Activated CD4-positive, alpha-beta T cell treated with anti-CD3 and anti-CD28 coated beads, Interleukin-2, Interleukin-6, amounts not matched to agents 100 ng/mL and 50 ng/mL, durations not matched to agents 16 hours and 8 hours (primary cell): Measurements from ENCODE around the gene FBLIM1.
"Not testable (repeated sequence)": the region's sequence is repeated elsewhere in the genome, so short reads cannot be mapped to it uniquely, and the experiment has no call there.

Experiments used
- DNase-seq: peaks from one replicate; pipeline ENCODE4 v3.0.0-alpha.2; 2020

FBLIM1 gene

DNA sequence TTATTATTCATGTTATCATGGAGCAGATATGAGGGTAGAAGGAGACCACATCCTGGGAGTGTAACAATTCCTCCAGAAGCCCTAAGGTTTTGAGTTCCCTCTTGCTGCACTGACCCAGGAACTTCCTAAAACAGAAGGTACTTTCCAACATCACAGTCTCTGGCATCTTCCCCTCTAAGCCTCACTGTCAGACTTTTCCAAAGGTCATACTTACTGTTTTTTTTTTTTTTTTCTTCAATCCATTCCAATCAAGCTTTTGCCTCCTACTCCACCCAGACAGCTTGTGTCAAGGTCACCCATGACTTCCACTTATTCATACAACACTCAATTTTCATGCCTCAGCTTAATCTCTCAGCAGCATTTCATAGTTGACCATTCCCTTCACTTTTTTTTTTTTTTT, 67.2 kb downstream of the FBLIM1 start:
- DNase-seq, result no peak

DNA sequence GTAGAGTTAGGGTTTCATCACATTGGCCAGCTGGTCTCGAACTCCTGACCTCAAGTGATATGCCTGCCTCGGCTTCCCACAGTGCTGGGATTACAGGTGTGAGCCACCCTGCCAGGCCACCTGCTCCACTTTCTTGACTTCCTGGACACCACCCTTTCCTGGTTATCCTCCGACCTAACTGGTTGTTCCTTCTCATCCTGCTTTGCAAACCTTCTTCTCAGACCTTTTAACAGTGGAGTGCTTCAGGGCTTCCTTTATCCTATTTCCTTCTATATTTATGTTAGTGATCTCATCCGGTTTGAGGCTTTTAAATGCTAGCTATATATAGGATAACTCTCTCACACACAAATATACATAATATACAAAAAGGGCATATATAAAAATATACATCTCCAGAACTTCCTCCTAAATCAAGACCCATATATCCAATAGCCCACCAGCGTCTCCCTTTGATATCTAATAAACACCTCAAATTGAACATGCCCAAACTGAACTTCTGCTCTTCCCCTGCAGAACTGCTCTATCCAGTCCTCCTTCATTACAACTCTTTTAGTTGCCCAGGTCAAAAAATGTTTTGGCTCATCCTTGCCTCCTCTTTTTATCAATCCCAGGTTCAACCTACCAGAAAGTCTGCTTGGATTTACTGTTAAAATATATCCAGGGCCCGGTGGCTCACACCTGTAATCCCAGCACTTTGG, 68.4 kb downstream of the FBLIM1 start:
- no peak for DNase-seq

DNA sequence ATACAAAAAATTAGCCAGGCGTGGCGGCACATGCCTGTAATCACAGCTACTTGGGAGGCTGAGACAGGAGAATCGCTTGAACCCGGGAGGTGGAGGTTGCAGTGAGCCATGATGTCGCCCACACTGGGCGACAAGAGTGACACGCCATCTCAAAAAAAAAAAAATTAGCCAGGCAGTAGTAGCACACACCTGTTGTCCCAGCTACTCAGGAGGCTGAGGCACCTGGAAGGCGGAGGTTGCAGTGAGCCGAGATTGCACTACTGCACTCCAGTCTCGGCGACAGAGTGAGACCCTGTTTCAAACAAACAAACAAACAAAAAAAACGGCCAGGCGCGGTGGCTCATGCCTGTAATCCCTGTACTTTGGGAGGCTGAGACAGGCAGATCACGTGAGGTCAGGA, 69.0 kb downstream of the FBLIM1 start:
- not testable (repeated sequence) for DNase-seq

DNA sequence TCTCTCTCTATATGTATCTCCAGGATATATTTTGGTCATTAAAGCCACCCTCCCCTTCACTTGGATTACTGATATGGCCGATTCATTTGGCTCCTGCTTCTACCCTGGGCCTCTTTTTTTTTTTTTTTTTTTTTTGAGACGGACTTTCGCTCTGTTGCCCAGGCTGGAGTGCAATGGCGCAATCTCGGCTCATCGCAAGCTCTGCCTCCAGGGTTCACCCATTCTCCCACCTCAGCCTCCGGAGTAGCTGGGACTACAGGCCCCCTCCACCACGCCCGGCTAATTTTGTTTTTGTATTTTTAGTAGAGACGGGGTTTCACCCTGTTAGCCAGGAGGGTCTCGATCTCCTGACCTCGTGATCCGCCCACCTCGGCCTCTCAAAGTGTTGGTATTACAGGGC, 70.3 kb downstream of the FBLIM1 start:
- not testable (repeated sequence) for DNase-seq

DNA sequence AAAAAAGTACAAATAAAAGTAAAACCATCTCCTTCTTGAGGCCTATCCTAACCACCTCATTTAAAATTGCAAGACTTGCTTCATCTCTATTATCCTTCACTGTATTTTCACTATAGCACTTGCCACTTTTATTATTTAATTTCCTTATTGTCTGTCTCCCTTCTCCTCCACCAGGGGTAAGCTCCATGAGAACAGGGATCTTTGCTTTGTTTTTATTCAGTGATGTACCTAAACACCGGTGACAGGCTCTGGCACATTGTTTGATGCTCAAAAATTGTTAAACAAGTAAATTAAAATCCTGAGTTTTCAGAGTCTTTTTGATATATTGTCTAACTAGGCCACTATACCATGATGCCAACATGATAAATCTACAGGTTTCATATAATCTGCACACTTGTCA, 71.7 kb downstream of the FBLIM1 start:
- DNase-seq, result no peak

DNA sequence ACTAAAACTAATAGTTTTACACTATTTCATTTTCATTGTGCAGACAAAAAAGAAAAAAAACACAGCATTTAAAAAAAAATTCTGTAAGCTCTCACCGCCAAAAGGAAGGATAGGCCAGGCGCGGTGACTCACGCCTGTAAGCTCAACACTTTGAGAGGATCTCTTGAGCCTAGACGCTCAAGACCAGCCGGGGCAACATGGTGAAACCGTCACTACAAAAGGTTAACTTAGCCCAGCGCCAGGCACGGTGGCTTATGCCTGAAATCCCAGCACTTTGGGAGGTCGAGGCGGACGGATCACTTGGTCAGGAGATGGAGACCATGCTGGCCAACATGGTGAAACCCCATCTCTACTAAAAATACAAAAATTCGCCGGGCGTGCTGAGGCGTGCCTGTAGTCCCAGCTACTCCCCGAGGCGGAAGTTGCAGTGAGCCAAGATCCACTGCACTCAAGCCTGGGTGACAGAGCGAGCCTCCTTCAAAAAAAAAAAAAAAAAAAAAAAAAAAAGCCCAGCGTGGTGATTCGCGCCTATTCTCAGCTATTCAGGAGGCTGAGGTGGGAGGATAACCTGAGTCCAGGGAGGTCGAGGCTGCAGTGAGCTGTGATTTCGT, 74.6 kb downstream of the FBLIM1 start:
- DNase-seq, result peak; percentile 72

DNA sequence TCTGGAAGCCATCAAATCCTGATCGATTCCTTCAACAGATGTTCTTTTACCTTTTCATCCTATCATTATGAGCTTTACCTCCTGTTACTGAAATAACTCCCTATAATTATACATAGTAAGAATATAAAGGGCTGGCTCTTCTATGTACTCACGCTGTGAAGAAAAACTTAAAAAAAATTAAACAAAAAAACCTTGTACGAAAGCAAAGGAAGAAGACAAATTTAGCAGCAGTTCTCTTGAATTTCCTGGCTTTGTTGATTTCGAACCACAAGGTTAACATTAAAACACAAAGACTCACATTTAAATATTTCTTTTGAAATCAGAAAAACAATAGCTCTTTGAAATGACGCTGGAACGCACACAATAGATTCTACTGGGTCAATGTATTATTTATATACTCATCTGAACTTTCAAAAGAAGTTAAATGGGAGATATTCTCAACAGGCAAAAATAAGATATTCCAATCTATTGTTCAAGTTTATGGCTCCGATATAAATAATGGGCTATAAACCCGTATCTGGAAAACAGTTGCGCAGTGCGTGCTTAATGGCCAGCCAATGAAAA, 75.3 kb downstream of the FBLIM1 start:
- DNase-seq, result no peak

DNA sequence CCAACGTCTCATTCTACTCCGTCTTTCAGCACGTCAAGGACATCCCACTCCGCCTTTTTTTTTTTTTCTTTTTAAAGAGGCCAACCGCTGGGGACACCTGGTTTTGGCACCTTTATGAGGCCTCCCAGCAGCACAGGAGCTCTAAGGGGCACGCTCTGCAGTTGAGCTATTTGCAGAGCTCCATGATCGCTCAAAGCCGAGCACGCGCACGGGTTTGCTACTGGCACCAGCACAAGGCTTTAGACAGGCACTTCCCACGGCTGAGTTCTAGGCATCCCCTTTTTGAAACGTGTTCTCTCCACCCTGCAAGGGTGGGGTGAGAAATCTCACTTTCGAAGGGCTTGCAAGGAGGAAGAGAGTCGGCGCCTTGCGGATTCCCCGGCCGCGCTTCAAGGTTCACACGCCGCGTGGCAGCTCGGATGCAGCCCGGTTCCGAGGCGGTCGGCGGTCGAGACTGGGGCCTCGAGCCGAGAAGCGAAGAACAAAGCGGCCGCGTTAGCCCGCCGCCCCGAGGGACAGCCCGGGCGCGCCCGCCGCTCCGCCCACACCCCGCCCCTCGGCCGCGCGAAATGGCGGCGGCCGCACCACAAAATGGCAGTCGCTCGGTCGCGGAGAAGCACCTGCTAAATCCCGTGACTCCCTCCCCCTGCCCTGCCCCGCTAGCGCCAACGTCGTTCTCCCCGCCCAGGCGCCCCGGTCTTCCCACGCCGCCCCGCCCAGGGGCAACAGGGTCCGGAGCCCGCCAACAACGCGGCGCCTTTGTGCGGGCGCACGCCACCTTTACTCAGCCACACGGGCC, 76.0 kb downstream of the FBLIM1 start:
- peak; percentile 94 for DNase-seq

DNA sequence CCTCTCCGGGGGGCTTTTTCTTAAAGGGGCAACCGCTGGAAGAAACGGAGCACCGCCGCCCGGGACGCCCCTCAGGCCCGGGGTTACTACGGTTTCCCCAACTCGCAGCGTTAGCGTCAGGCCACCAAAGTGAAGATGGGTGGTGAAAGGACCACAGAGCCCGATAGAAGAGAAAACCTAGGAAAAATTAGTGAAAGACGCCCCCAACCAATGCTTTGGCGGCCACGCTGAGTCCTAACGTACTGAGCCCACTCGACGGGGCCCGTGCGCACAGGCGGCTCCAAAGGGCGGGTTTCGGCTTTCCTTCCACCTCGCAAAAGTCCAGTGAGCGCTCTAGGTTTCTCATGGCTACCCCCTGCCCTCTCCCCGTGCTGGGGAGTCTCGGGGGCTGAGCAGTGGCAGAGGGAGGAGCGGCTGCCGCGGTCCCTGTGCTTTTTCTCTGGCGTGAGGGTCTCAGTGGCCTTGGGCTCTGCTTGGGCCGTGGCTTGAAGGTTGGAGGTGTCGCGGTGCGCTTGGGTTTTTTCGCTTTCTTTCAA, 76.7 kb downstream of the FBLIM1 start:
- DNase-seq, result no peak

DNA sequence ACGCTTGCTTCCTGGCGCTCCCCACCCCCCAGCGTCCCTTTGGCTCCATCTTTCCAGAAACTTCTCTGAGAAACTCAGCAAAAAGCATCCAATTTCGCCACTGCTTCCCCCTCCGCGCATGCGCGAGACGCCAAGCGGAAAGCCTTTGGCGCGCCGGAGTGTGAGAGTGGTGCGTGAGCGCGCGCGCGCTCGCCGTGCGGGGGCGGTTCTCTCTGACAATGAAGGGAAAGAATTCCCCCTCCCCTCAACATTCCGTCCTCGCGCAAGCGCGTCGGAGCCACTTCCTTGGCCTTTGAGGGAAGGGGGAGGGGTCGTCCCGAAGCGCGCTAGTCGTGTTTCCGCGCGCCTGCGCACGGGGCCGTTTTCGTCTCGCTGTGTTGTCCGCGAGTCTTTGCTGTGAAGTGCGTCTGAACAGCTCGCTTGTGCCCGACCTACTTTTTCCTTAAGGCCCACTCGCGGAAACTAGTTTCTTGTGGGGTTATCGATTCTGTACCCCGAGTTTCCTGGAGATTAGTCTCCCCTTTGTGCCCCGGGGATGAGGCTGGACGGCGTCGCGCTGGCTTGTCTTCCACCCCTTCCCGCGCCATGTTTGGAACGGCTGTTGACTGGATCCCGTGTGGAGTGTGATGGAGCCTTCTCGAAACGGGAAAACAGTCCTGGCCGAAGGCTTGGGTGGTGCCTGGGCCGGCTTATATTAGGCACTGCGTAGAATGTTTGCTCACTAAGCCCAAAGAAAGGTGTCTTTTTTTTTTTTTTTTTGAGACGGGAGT, 77.3 kb downstream of the FBLIM1 start:
- DNase-seq, result peak; percentile 100
